Osteoblast (primary cell): ENCODE measurements around the gene SCML1. TPM values are rescaled to one million over a fixed set of nuclear protein-coding genes. Genes with fewer than 3 reads are reported as not detected.

Experiments used
- DNase-seq: peaks from one replicate; pipeline ENCODE4 v3.0.0; 2011; ENCODE audit warnings: low spot score, mixed read lengths; ENCODE audit not compliant: insufficient read length; ENCODE audit errors: missing footprints
- H2AFZ ChIP-seq: 2 replicates; pipeline ENCODE4 v1.6.0; 2011; ENCODE audit warnings: mild to moderate bottlenecking, low read length
- H3K27ac ChIP-seq: 2 replicates; pipeline ENCODE4 v1.5.1; 2011; ENCODE audit warnings: mild to moderate bottlenecking, low read depth, low read length, moderate library complexity
- H3K27me3 ChIP-seq: 2 replicates; pipeline ENCODE4 v1.6.0; 2012; ENCODE audit warnings: mild to moderate bottlenecking, control low read depth, inconsistent platforms, low read length, moderate library complexity; ENCODE audit not compliant: insufficient read depth
- H3K36me3 ChIP-seq: 2 replicates; pipeline ENCODE4 v1.5.1; 2011; ENCODE audit warnings: mild to moderate bottlenecking, low read length, control low read depth, moderate library complexity; ENCODE audit not compliant: insufficient read depth
- H3K4me1 ChIP-seq: 2 replicates; pipeline ENCODE4 v1.5.1; 2011; ENCODE audit warnings: mild to moderate bottlenecking, low read length, control low read depth, moderate library complexity; ENCODE audit not compliant: insufficient read depth
- H3K4me2 ChIP-seq: 2 replicates; pipeline ENCODE4 v1.6.0; 2011; ENCODE audit warnings: mild to moderate bottlenecking, low read length; ENCODE audit not compliant: insufficient read depth
- H3K4me3 ChIP-seq: fragments of 200-600 bp; sonication (generic); 3 replicates; pipeline ENCODE4 v1.5.1; 2012; ENCODE audit warnings: mild to moderate bottlenecking, low read length, inconsistent platforms; ENCODE audit not compliant: insufficient read depth
- H3K79me2 ChIP-seq: 2 replicates; pipeline ENCODE4 v1.6.0; 2012; ENCODE audit warnings: mild to moderate bottlenecking, low read length, control low read depth, inconsistent platforms; ENCODE audit not compliant: insufficient read depth
- H3K9me3 ChIP-seq: 2 replicates; pipeline ENCODE4 v1.5.1; 2011; ENCODE audit warnings: low read depth, low read length, control low read depth
- H4K20me1 ChIP-seq: 2 replicates; pipeline ENCODE4 v1.6.0; 2012; ENCODE audit warnings: mild to moderate bottlenecking, low read length, control low read depth; ENCODE audit not compliant: insufficient read depth
- CTCF ChIP-seq: IDR thresholded peaks from 2 replicates; pipeline ENCODE4 v1.5.1; 2011; ENCODE audit warnings: mild to moderate bottlenecking, low read depth, low read length, moderate library complexity; ENCODE audit errors: extremely low read depth
- total RNA-seq: library from RNA; depleted of rRNA; stranded (reverse); fragments of >200 nt; gene quantifications from 2 replicates; pipeline ENCODE4 v1.2.3, GENCODE V29; 2012

Gene SCML1
- total RNA-seq, 1 donor: 12.3 TPM

GRCh38 chrX:17798921-17799320, 61.6 kb downstream of the SCML1 start:
- Histone ChIP-seq H4K20me1 (no peaks in the 10 kb centered on the region), H3K36me3 (no peaks in the 10 kb centered on the region), H3K27me3 (no peaks in the 10 kb centered on the region), H3K4me1 (no peaks in the 10 kb centered on the region), H3K79me2 (no peaks in the 10 kb centered on the region), H3K4me2 (no peak overlapping the region), H2AFZ (no peak overlapping the region), H3K9me3 (no peaks in the 10 kb centered on the region), H3K4me3 (no peak overlapping the region), H3K27ac (no peak overlapping the region)
- DNase-seq: no peak
- TF ChIP-seq CTCF: no peak

GRCh38 chrX:17801431-17801830, 64.1 kb downstream of the SCML1 start:
- no peak for TF ChIP-seq CTCF
- no peaks in the 10 kb centered on the region for H3K79me2 ChIP-seq
- no peak overlapping the region for H3K27ac ChIP-seq
- H4K20me1 ChIP-seq: no peaks in the 10 kb centered on the region
- DNase-seq: no peak
- H3K4me1 ChIP-seq: no peaks in the 10 kb centered on the region
- no peak overlapping the region for H3K4me3 ChIP-seq
- H3K4me2 ChIP-seq: no peak overlapping the region
- H3K9me3 ChIP-seq: no peaks in the 10 kb centered on the region
- H3K36me3 ChIP-seq: no peaks in the 10 kb centered on the region
- H3K27me3 ChIP-seq: peaks cover 3% of the 10 kb centered on the region
- H2AFZ ChIP-seq: no peak overlapping the region

GRCh38 chrX:17802756-17803155, 65.5 kb downstream of the SCML1 start:
- no peak overlapping the region for H2AFZ ChIP-seq
- H3K79me2 ChIP-seq: no peaks in the 10 kb centered on the region
- H3K9me3 ChIP-seq: no peaks in the 10 kb centered on the region
- H3K27me3 ChIP-seq: peaks cover 3% of the 10 kb centered on the region
- DNase-seq: no peak
- no peak overlapping the region for H3K4me2 ChIP-seq
- H3K27ac ChIP-seq: no peak overlapping the region
- H4K20me1 ChIP-seq: no peaks in the 10 kb centered on the region
- no peaks in the 10 kb centered on the region for H3K4me1 ChIP-seq
- H3K36me3 ChIP-seq: no peaks in the 10 kb centered on the region
- no peak overlapping the region for H3K4me3 ChIP-seq
- no peak for TF ChIP-seq CTCF

- H3K4me3 ChIP-seq: no peak overlapping the region
- H3K4me2 ChIP-seq: no peak overlapping the region
- TF ChIP-seq CTCF: no peak
- H3K27me3 ChIP-seq: peaks cover 3% of the 10 kb centered on the region
- no peak for DNase-seq
- H3K27ac ChIP-seq: no peak overlapping the region
- H2AFZ ChIP-seq: no peak overlapping the region
- H3K79me2 ChIP-seq: no peaks in the 10 kb centered on the region
- no peaks in the 10 kb centered on the region for H3K36me3 ChIP-seq
- H4K20me1 ChIP-seq: no peaks in the 10 kb centered on the region
- H3K4me1 ChIP-seq: no peaks in the 10 kb centered on the region
- no peaks in the 10 kb centered on the region for H3K9me3 ChIP-seq
Measured at GRCh38 chrX:17803449-17803848, 66.2 kb downstream of the SCML1 start.

Other genes with a start within 250 kb of the SCML1 start
- gene RAI2, start 123.8 kb downstream of the SCML1 start, total RNA-seq: under 0.01 and 0.36 TPM in 2 replicates